ENCODE data around the gene MYO16.

MYO16 gene

DNA sequence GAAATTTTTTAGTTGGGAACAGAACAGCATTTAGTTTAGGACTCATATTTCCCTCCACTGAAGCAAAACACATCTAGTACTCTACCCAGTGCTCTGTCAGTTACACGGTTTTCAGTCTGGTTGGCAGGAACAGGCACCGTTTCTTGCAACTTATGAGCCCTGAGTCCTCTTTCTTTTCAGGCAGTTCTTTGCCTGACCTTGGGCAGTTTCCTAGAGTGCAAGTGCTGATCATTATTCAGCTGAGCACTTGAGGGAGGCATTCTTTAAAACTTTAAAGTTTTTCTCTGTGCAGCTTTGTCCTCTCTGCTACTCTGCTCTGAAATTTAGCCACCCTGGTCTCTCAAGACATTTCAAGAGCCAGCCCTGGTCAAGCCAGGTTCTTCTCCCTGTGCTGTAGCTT is 96.1 kb downstream of the MYO16 start:
- Histone ChIP-seq H3K4me3 (no peak overlapping the region), H3K36me3 (no peaks in the 10 kb centered on the region), H3K27ac (no peak overlapping the region), H3K9me3 (no peaks in the 10 kb centered on the region), H3K9ac (no peak overlapping the region), H4K20me1 (no peaks in the 10 kb centered on the region), H3K4me2 (no peak overlapping the region), H3K4me1 (no peaks in the 10 kb centered on the region), H3K27me3 (no peaks in the 10 kb centered on the region)
- no peak for TF ChIP-seq Cebpa-rat (IDR thresholded peaks at IDR 0.05)

DNA sequence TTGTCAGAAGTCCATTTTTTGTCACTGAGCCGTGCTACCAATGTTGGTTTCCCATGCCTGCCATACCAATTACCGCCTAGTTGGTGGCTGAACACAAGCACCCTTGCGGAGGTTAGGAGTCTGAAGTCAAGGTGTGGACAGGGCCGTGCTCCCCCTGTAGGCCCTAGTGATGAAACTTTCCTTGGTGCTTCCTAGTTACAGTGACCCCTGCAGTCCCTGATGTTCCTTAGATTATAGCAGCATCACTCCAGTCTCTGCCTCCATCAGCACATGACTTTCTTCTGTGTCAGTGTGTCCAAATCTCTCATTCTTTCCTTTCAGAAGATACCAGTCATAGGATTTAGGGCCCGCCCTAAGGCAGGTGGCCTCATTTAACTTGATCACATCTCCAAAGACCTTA is 99.0 kb downstream of the MYO16 start:
- no peak overlapping the region for H3K9ac ChIP-seq
- no peaks in the 10 kb centered on the region for H3K36me3 ChIP-seq
- H3K9me3 ChIP-seq: no peaks in the 10 kb centered on the region
- no peaks in the 10 kb centered on the region for H3K4me1 ChIP-seq
- H3K4me2 ChIP-seq: no peak overlapping the region
- H3K27ac ChIP-seq: no peak overlapping the region
- H3K27me3 ChIP-seq: no peaks in the 10 kb centered on the region
- H3K4me3 ChIP-seq: no peak overlapping the region
- H4K20me1 ChIP-seq: no peaks in the 10 kb centered on the region
- no peak for TF ChIP-seq Cebpa-rat (IDR thresholded peaks at IDR 0.05)

DNA sequence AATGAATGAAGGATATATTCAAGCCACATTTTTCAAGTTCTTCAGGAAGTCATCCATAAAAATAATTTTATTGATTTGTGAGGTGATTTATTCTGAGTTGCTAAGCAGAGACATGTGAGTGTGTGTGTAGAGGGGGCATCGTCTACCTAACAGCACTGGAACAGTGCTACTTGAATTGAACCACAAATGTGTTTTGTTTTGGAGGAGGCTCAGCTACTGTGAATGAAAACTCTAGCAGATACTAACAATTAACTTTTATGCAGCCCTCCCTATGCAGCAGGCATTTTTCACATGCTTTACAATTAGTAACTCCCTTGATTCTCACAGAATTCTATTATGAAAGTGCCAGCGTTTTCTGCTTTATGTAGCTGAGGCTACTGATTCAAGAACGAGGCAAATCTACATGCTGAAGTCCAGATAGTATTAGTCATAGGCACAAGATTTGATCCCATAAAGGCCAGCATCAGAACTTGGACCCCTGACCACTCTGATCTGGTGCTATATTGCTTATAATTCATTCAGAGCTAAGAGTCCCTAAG is 103.7 kb downstream of the MYO16 start:
- Histone ChIP-seq H3K9ac (no peak overlapping the region), H3K27me3 (no peaks in the 10 kb centered on the region), H3K27ac (no peak overlapping the region), H3K4me2 (no peak overlapping the region), H3K36me3 (no peaks in the 10 kb centered on the region), H3K9me3 (no peaks in the 10 kb centered on the region), H4K20me1 (no peaks in the 10 kb centered on the region), H3K4me1 (no peaks in the 10 kb centered on the region), H3K4me3 (no peak overlapping the region)
- no peak for TF ChIP-seq Cebpa-rat (IDR thresholded peaks at IDR 0.05)

DNA sequence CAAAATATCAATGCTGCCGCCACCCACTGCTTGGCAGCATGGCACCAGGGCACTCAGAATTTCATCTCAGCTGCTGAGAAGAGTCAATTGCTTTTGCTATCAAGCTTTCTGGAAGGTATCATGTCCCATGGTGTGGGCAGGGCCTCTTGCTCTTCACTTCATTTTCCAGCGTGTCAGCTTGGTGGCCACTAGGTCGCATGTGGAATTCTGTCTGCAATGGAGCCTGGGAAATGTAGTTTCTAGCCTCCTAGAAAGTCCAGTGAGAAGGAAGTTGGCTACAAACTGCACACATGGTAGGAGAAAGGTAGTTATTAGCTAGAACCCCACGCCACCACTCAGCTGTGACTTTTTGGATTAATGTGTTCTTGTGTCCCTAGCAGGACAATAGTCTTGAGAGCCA is 105.3 kb downstream of the MYO16 start:
- TF ChIP-seq Cebpa-rat (IDR thresholded peaks at IDR 0.05): no peak
- Histone ChIP-seq H3K9ac (no peak overlapping the region), H3K36me3 (no peaks in the 10 kb centered on the region), H3K4me3 (no peak overlapping the region), H3K27ac (no peak overlapping the region), H4K20me1 (no peaks in the 10 kb centered on the region), H3K9me3 (no peaks in the 10 kb centered on the region), H3K27me3 (no peaks in the 10 kb centered on the region), H3K4me1 (no peaks in the 10 kb centered on the region), H3K4me2 (no peak overlapping the region)

- no peak overlapping the region for H3K9ac ChIP-seq
- no peaks in the 10 kb centered on the region for H3K36me3 ChIP-seq
- no peak overlapping the region for H3K27ac ChIP-seq
- H4K20me1 ChIP-seq: no peaks in the 10 kb centered on the region
- no peak for TF ChIP-seq Cebpa-rat (IDR thresholded peaks at IDR 0.05)
- no peaks in the 10 kb centered on the region for H3K27me3 ChIP-seq
- no peak overlapping the region for H3K4me3 ChIP-seq
- no peaks in the 10 kb centered on the region for H3K9me3 ChIP-seq
- H3K4me1 ChIP-seq: no peaks in the 10 kb centered on the region
- no peak overlapping the region for H3K4me2 ChIP-seq
These were observed 112.5 kb downstream of the MYO16 start for GRCh38 chr13:108741930-108742329.

DNA sequence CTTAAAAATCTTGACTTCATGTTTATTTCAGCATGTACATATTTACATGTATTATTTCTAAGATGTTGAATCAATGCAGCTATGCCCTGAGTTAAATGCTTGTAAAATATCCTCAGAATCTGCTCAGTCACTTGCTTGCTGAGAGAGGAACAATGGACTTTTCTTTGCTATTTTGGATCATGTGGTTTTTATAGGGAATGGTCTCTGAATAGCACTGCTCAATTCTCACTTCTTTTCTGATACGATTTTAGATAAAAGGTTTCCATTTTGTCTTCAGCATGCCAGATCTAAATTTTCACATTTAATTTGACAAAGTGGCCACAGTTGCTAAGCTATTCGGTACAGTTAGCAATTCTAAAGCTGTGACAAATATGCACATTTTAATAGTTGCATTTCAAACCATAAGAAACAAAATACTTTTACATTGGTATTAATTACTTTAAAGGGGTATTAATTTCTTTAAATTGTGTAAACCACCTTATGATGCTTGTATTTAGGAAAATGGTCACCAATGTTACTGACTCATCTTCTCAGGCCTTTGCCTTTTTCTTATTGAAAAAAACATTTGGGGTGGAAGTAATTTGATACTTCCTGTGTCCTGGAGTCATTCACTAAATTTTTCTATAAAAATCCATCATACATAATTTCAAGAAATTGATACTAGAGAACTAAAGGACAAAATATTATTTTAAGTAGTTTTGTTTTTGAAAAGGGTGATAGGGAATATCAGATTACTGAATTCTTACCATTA is 113.5 kb downstream of the MYO16 start:
- H3K27me3 ChIP-seq: no peaks in the 10 kb centered on the region
- no peak overlapping the region for H3K4me3 ChIP-seq
- H3K9ac ChIP-seq: no peak overlapping the region
- no peaks in the 10 kb centered on the region for H4K20me1 ChIP-seq
- H3K36me3 ChIP-seq: no peaks in the 10 kb centered on the region
- no peaks in the 10 kb centered on the region for H3K9me3 ChIP-seq
- TF ChIP-seq Cebpa-rat (IDR thresholded peaks at IDR 0.05): no peak
- H3K27ac ChIP-seq: no peak overlapping the region
- no peaks in the 10 kb centered on the region for H3K4me1 ChIP-seq
- H3K4me2 ChIP-seq: no peak overlapping the region

GRCh38 chr13:108743522-108743921 is 114.1 kb downstream of the MYO16 start:
- Histone ChIP-seq H3K4me1 (no peaks in the 10 kb centered on the region), H3K9me3 (no peaks in the 10 kb centered on the region), H3K27me3 (no peaks in the 10 kb centered on the region), H3K27ac (no peak overlapping the region), H3K4me2 (no peak overlapping the region), H4K20me1 (no peaks in the 10 kb centered on the region), H3K9ac (no peak overlapping the region), H3K36me3 (no peaks in the 10 kb centered on the region), H3K4me3 (no peak overlapping the region)
- no peak for TF ChIP-seq Cebpa-rat (IDR thresholded peaks at IDR 0.05)

DNA sequence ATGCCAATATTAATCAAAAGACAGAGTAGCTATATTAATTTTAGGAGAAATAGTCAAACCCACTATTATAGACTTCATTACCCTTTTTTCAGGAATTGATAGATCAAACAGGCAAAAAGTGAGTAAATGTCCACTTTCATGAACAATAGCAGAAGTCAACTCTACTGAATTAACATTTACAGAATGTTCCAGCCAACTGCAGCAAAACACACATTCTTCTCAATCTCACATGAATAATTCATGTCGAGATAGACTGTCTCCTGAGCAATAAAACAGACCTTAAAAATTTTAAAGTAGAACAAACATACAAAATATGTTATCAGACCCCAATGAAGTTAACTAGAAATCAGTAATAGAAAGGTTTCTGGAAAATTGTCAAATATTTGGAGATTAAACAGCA is 118.4 kb downstream of the MYO16 start:
- TF ChIP-seq Cebpa-rat (IDR thresholded peaks at IDR 0.05): no peak
- Histone ChIP-seq H3K4me1 (no peaks in the 10 kb centered on the region), H3K9me3 (no peaks in the 10 kb centered on the region), H3K4me2 (no peak overlapping the region), H3K27me3 (no peaks in the 10 kb centered on the region), H3K9ac (no peak overlapping the region), H3K4me3 (no peak overlapping the region), H3K27ac (no peak overlapping the region), H4K20me1 (no peaks in the 10 kb centered on the region), H3K36me3 (no peaks in the 10 kb centered on the region)

DNA sequence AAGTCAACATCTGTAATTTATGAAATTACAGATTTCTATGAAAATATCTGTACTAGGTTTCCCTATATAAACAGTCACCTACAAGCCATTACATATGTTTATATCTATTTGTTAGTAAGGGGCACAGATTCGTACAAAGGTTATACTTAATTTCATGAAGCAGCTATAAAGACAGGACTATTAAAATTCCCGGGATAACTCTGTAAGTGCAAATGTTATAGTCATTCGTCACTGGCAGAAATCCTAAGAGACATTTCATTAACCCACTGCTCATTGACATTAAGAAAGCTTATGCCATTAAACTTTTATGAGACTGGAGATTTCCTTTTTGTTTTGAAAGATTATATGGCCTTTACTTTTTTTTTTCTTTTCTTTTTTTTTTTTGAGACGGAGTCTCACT is 122.9 kb downstream of the MYO16 start:
- no peak overlapping the region for H3K27ac ChIP-seq
- no peaks in the 10 kb centered on the region for H3K9me3 ChIP-seq
- no peak overlapping the region for H3K9ac ChIP-seq
- no peaks in the 10 kb centered on the region for H3K4me1 ChIP-seq
- no peak for TF ChIP-seq Cebpa-rat (IDR thresholded peaks at IDR 0.05)
- no peaks in the 10 kb centered on the region for H3K27me3 ChIP-seq
- no peaks in the 10 kb centered on the region for H3K36me3 ChIP-seq
- H3K4me2 ChIP-seq: no peak overlapping the region
- no peaks in the 10 kb centered on the region for H4K20me1 ChIP-seq
- H3K4me3 ChIP-seq: no peak overlapping the region

DNA sequence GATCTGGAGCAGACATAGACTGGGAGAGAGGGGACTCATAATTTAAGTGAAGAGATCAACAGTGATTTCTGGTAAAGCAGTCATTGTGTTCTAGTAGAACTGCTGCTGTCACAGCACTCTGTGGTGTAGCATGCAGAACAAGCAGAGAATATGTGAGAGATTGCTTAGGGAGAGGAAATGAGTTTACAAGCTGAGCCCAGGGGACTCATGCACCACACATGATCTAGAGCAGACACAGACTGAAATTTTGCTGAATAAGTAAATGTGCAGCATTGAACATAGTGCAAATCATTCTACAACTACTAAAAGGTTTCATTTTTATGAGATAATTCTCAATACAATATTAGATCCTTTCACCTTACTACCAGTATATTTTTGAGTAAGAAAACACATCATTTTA is 125.7 kb downstream of the MYO16 start:
- Histone ChIP-seq H3K4me1 (no peaks in the 10 kb centered on the region), H3K9me3 (no peaks in the 10 kb centered on the region), H3K4me2 (no peak overlapping the region), H3K9ac (no peak overlapping the region), H3K27me3 (no peaks in the 10 kb centered on the region), H4K20me1 (no peaks in the 10 kb centered on the region), H3K27ac (no peak overlapping the region), H3K4me3 (no peak overlapping the region), H3K36me3 (no peaks in the 10 kb centered on the region)
- no peak for TF ChIP-seq Cebpa-rat (IDR thresholded peaks at IDR 0.05)

GRCh38 chr13:108760129-108760528 is 130.7 kb downstream of the MYO16 start:
- H4K20me1 ChIP-seq: no peaks in the 10 kb centered on the region
- no peak for TF ChIP-seq Cebpa-rat (IDR thresholded peaks at IDR 0.05)
- H3K4me2 ChIP-seq: no peak overlapping the region
- H3K27ac ChIP-seq: no peak overlapping the region
- no peak overlapping the region for H3K9ac ChIP-seq
- H3K4me3 ChIP-seq: no peak overlapping the region
- no peaks in the 10 kb centered on the region for H3K27me3 ChIP-seq
- no peaks in the 10 kb centered on the region for H3K9me3 ChIP-seq
- no peaks in the 10 kb centered on the region for H3K4me1 ChIP-seq
- H3K36me3 ChIP-seq: no peaks in the 10 kb centered on the region
